ENCODE results near the gene GRIK2.

GRIK2 gene

DNA sequence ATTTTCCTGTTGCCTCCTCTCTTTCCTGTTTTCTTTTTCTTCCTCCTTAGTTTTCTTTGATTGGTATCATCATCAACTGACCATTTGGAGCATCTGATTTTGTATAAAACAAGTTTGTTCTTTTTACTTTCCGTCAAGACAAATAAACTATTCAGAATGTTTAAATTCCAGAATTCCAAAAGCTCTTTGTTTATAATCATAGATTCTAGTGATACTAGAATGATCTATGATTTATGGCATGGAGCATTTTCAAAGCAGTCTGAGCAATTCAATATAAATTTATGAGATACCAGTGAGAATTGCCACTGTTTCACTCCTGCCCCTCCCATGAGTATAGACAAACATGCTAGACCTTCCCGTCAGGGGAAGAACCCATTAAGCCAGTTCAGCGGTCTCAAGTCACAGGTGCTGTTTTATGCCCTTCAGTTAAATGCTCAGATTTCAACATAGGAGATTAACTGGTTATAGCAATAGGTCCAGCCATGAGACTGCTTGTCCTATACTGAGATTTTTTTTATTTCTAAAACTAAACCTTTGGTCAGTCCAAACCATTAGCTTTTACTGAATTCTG, 60.7 kb downstream of the GRIK2 start:
- DNase-seq (ENCODE audit: low read depth in 3 of 3), result no peak

DNA sequence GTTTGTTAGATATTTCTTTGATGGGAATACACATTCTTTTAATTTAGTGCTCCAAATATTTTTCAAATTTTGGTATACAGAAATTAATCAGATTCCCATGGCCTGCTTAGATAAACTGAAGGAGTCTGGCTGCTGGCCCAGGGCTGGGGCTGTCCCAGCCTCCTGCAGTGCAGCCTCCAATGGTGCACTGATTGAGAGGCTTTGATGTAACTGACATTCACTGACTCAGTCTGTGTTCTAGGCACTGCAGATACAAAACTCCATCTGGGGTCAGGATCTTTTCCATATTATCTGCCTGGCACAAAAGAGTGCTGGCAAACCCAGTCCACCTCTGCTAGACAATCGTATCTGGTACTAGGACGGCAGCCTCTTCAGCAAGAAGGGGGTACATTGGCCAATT, 64.8 kb downstream of the GRIK2 start:
- no peak for DNase-seq (ENCODE audit: low read depth in 3 of 3)

- DNase-seq (ENCODE audit: low read depth in 3 of 3), result no peak
These were observed 65.3 kb downstream of the GRIK2 start for GRCh38 chr6:101458826-101459225.

- DNase-seq (ENCODE audit: low read depth in 3 of 3), result no peak
These were observed 69.1 kb downstream of the GRIK2 start for GRCh38 chr6:101462576-101462975.

DNA sequence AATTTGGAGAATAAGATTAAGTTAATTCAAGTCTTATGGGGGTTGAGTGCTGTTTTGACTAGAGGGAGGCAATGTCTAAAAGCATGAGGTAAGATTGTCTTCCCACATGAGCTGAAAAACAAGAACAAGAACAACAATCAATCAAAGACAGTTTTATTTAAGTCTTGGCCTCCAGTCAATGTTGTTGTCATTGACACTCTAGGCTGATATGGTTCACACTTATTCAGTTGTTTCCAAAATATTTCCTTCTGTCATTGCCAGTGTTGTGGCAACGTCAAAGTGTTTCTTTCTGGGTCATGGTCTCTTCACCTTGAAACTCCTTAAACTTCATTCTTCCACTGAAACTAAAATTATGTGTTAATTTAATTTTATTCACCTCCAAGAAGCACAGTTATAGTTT, 72.4 kb downstream of the GRIK2 start:
- no peak for DNase-seq (ENCODE audit: low read depth in 3 of 3)

GRCh38 chr6:101477436-101477835, 83.9 kb downstream of the GRIK2 start:
- no peak for DNase-seq (ENCODE audit: low read depth in 3 of 3)

DNA sequence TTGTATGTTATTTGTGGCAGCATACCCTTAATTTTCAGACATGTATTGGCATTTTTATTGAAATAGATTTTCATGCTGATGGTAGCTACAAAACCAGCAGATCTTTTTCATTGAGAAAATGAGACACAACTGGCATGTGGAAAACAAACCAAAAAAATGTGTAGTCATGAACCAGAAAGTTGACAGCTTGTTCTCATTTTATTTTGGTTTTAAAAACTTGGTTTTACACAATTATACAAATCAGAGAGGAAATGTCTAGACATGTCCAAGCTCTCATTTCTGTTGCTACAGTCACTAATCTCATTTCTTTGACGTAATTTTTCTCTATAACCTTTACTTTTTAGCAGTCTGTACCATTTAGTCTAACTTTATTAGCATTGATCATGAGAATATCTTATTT, 85.4 kb downstream of the GRIK2 start:
- DNase-seq (ENCODE audit: low read depth in 3 of 3), result no peak

- no peak for DNase-seq (ENCODE audit: low read depth in 3 of 3)
These were observed 89.1 kb downstream of the GRIK2 start for GRCh38 chr6:101482606-101483005.

DNA sequence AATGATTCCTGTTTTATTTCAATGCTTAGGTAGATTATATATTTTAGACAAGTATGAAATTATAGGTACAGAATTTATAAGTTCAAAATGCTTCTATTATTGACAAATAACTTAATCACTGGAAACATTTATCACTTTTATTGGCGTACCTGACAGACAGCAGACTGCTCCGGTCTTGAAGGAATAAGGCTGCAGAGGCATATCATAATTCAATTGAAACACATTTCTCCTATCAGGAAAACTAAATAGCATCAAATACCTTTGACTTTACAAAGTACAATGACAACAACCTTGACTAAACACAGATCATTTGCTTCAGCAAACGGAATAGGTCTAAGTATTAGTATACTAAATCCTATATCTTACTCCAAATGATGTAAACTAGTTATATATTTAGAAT, 91.3 kb downstream of the GRIK2 start:
- DNase-seq (ENCODE audit: low read depth in 3 of 3), result no peak

DNA sequence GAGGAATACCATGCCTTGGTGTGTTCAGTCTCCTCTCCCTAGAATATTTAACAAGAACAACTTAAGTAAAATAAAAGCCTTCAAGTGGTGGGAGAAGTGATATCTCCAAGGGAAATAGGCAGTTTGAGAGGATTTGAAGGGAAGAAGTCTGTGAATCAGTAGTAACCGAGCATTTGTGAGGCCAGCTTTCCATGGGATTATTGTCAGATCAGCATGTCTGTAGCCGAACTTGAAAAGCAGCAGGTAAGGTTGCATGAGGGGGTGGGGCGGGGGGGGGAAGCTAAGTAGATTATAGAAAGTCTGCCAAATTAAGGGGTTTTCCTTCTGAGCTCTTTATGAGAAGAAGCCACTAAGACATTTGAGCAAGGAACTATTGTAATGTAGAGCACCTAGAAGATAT, 92.6 kb downstream of the GRIK2 start:
- DNase-seq (ENCODE audit: low read depth in 3 of 3), result no peak

DNA sequence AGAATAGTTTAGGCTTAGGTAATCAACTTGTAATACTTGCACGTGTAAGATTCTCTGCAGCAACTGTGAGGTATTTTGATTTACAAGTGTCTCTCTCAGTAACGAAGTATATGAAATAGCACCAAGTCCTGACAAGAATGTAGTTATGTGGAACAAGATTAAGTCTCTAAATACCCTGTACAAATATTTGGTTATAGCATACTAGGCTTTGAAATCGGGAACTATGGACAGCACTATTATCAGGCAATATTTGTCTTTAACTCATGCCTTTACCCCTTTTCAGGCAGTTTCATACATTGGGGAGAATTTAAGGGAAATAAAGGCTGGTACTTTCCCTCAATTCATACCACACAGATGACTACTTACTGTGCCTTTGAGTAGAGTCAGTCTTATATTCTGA, 93.2 kb downstream of the GRIK2 start:
- DNase-seq (ENCODE audit: low read depth in 3 of 3), result no peak

DNA sequence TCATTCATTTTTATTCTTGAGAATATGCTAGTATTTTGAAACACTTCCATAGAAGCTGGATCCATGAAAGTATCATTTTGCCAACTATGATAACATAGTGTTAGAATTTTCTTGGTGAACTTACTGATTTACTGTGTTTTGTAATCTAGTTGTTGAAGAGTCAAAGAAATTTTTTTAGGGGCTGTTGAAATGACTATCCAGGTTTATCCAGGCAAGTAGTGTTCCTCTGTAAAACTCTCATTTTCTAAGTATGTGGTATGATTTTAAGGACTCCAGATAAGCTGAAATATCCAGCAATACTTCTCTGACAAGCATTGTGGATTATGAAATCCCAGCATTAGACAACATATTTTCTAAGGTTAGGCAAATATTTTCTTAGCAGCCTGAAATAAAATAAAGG, 95.9 kb downstream of the GRIK2 start:
- no peak for DNase-seq (ENCODE audit: low read depth in 3 of 3)

GRCh38 chr6:101490857-101491256, 97.3 kb downstream of the GRIK2 start:
- DNase-seq (ENCODE audit: low read depth in 3 of 3), result no peak

DNA sequence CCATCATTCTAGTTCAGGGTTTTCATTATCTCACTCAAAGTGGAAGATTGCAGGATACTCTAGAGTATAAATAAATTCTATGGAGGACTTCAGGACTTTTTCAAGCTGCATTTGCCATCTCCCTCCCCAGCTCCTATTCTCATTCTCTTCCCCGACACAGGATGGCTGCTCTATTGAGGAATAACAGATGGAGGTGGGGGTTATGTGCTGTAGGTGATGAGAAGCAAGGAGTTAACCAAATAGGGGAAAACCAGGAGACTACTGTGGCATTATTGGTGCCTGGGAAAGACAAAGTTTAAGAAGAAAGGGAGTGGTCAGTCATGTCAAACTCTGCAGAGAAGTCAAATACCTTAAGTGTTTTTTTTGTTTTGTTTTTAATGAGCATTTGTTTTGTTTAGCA, 109.3 kb downstream of the GRIK2 start:
- no peak for DNase-seq (ENCODE audit: low read depth in 3 of 3)

DNA sequence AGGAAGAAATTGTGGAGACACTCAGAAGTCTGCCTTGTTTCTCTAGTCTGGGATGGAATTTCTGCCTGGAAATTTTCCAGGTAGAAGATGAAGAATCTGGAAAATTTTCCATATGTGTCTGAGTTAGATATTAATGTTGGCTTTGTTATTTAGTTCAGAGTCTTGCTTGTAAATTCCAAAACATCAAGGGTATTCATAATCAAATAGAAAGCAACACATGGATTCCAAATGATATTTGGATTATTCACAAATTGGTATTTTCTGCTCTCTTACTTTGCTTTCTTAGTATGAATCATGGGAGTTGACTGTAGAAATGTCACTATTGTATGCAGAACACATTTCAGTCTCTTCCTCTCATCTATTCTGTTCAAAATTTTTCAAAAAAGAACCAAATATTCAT, 116.0 kb downstream of the GRIK2 start:
- DNase-seq (ENCODE audit: low read depth in 3 of 3), result no peak

GRCh38 chr6:101513181-101513580, 119.7 kb downstream of the GRIK2 start:
- DNase-seq (ENCODE audit: low read depth in 3 of 3), result no peak

DNA sequence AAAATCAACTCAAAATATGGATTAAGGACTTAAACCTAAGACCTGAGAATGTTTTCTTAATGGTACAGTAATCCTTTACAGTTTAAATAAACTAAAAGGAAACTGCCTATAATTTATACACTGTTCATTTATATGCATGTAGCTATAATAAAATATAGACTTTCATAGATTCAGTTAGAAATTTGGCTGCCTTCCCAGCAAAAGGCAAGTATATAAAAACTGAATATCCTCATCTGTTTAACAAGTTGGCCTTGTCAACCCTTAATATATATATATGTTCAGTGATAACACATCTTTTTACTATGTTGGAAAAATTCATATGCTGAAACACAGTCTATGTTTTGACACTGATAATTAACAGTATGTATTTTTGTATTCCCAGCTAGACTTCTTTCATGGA, 123.1 kb downstream of the GRIK2 start:
- no peak for DNase-seq (ENCODE audit: low read depth in 3 of 3)

DNA sequence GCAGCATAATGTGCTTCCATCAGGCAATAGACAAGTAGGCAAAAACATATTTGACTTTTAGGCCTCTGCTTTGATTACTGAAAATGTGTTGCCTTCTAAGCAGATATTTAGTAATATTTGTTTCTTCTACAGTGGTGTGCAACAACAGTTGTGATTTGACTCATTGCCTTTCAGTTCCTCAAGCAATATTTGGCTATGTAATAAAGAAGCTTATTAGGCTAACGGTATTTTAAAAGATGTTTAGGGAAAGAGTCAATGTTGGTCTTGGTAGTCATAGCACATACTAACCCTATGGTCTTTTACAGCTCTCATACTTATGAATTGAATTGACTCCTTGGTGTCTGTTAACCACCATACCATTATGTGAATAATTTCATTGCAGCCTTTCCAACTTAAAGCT, 124.1 kb downstream of the GRIK2 start:
- no peak for DNase-seq (ENCODE audit: low read depth in 3 of 3)

- DNase-seq (ENCODE audit: low read depth in 3 of 3), result no peak
These were observed 128.7 kb downstream of the GRIK2 start for GRCh38 chr6:101522254-101522653.

DNA sequence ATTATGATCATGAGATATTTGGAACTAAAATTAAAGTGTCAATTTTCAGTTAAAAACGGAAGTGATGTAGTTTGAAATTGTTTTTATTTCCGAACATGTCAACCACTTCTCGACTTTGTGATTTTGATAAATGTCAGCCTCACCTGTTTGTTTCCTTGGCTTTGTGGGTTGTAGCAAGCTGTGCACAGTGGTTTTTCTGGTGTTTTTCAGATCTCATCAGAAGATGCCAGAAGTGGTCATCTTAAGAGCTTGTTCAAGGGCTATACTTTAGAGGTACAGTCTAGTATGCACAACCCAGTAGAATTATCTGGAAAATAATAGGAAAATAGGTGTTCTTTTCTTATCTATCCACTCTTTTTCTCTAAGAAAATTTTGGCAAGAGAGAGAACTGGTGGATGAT, 134.0 kb downstream of the GRIK2 start:
- DNase-seq (ENCODE audit: low read depth in 3 of 3), result no peak

GRCh38 chr6:101528801-101529200, 135.3 kb downstream of the GRIK2 start:
- no peak for DNase-seq (ENCODE audit: low read depth in 3 of 3)

DNA sequence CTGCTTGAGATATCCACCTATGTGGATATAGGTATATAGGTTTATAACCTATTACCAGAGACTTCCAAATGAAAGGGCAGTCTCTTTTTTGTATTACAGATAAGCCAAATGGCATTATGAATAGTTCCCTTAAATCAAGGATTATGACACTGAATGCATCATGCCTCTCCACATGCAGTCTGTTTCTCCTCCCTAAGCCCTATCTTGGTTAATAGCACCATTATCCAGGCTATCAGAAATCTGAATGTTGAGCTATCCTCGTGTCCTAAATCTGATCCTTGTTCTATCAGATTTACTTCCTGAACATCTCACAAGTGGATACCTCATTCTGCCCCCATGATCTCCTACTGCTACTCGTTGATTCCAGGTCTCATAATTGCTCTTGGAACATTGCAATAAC, 138.0 kb downstream of the GRIK2 start:
- no peak for DNase-seq (ENCODE audit: low read depth in 3 of 3)

- no peak for DNase-seq (ENCODE audit: low read depth in 3 of 3)
These were observed 140.9 kb downstream of the GRIK2 start for GRCh38 chr6:101534386-101534785.

- DNase-seq (ENCODE audit: low read depth in 3 of 3), result no peak
These were observed 141.3 kb downstream of the GRIK2 start for GRCh38 chr6:101534821-101535220.
